ENCODE results near the gene ERV3-1.
"Not testable (repeated sequence)": the region's sequence is repeated elsewhere in the genome, so short reads cannot be mapped to it uniquely, and the experiment has no call there.

Gene ERV3-1

GRCh38 chr7:65035469-65035868, 29.0 kb upstream of the ERV3-1 start:
- H3K27ac ChIP-seq (ENCODE audit: low read length), result not testable (repeated sequence)

GRCh38 chr7:65034120-65034782, 27.8 kb upstream of the ERV3-1 start:
- not testable (repeated sequence) for H3K4me3 ChIP-seq (ENCODE audit: low read length in 2 of 2); H3K27ac ChIP-seq (ENCODE audit: low read length); H3K9me3 ChIP-seq (ENCODE audit: control insufficient read depth in 2 of 2, low read length in 2 of 2); H3K4me1 ChIP-seq (ENCODE audit: control insufficient read depth, insufficient read depth, low read length); H3K9ac ChIP-seq (ENCODE audit: low read length in 2 of 2); H3K36me3 ChIP-seq (ENCODE audit: control insufficient read depth in 2 of 2, insufficient read depth in 2 of 2, low read length in 2 of 2); H3K27me3 ChIP-seq (ENCODE audit: control insufficient read depth in 1 of 2, insufficient read depth in 2 of 2, low read length in 2 of 2)

More at GRCh38 chr7:65035469-65035868, 29.0 kb upstream of the ERV3-1 start:
- not testable (repeated sequence) for H3K36me3 ChIP-seq (ENCODE audit: control insufficient read depth in 2 of 2, insufficient read depth in 2 of 2, low read length in 2 of 2); H3K9ac ChIP-seq (ENCODE audit: low read length in 2 of 2); H3K27me3 ChIP-seq (ENCODE audit: control insufficient read depth in 1 of 2, insufficient read depth in 2 of 2, low read length in 2 of 2); H3K4me3 ChIP-seq (ENCODE audit: low read length in 2 of 2); H3K4me1 ChIP-seq (ENCODE audit: control insufficient read depth, insufficient read depth, low read length); H3K9me3 ChIP-seq (ENCODE audit: control insufficient read depth in 2 of 2, low read length in 2 of 2)

GRCh38 chr7:65033391-65033790, 26.9 kb upstream of the ERV3-1 start:
- H3K4me1 ChIP-seq (ENCODE audit: control insufficient read depth, insufficient read depth, low read length); H3K9me3 ChIP-seq (ENCODE audit: control insufficient read depth in 2 of 2, low read length in 2 of 2); H3K4me3 ChIP-seq (ENCODE audit: low read length in 2 of 2); H3K9ac ChIP-seq (ENCODE audit: low read length in 2 of 2); H3K27ac ChIP-seq (ENCODE audit: low read length); H3K36me3 ChIP-seq (ENCODE audit: control insufficient read depth in 2 of 2, insufficient read depth in 2 of 2, low read length in 2 of 2); H3K27me3 ChIP-seq (ENCODE audit: control insufficient read depth in 1 of 2, insufficient read depth in 2 of 2, low read length in 2 of 2): not testable (repeated sequence)

- not testable (repeated sequence) for H3K4me3 ChIP-seq (ENCODE audit: low read length in 2 of 2); H3K36me3 ChIP-seq (ENCODE audit: control insufficient read depth in 2 of 2, insufficient read depth in 2 of 2, low read length in 2 of 2); H3K27me3 ChIP-seq (ENCODE audit: control insufficient read depth in 1 of 2, insufficient read depth in 2 of 2, low read length in 2 of 2)
Measured at GRCh38 chr7:65025023-65025422, 18.5 kb upstream of the ERV3-1 start.

GRCh38 chr7:65020978-65021377, 14.5 kb upstream of the ERV3-1 start:
- not testable (repeated sequence) for H3K9ac ChIP-seq (ENCODE audit: low read length in 2 of 2); H3K4me3 ChIP-seq (ENCODE audit: low read length in 2 of 2); H3K27ac ChIP-seq (ENCODE audit: low read length); H3K9me3 ChIP-seq (ENCODE audit: control insufficient read depth in 2 of 2, low read length in 2 of 2); H3K4me1 ChIP-seq (ENCODE audit: control insufficient read depth, insufficient read depth, low read length); H3K27me3 ChIP-seq (ENCODE audit: control insufficient read depth in 1 of 2, insufficient read depth in 2 of 2, low read length in 2 of 2); H3K36me3 ChIP-seq (ENCODE audit: control insufficient read depth in 2 of 2, insufficient read depth in 2 of 2, low read length in 2 of 2)

More at GRCh38 chr7:65025023-65025422, 18.5 kb upstream of the ERV3-1 start:
- H3K9me3 ChIP-seq (ENCODE audit: control insufficient read depth in 2 of 2, low read length in 2 of 2); H3K4me1 ChIP-seq (ENCODE audit: control insufficient read depth, insufficient read depth, low read length); H3K27ac ChIP-seq (ENCODE audit: low read length); H3K9ac ChIP-seq (ENCODE audit: low read length in 2 of 2): not testable (repeated sequence)

- peaks cover 11% of the 10 kb centered on the region for H3K4me1 ChIP-seq (ENCODE audit: control insufficient read depth, insufficient read depth, low read length)
- not testable (repeated sequence) for H3K9ac ChIP-seq (ENCODE audit: low read length in 2 of 2); H3K27me3 ChIP-seq (ENCODE audit: control insufficient read depth in 1 of 2, insufficient read depth in 2 of 2, low read length in 2 of 2); H3K27ac ChIP-seq (ENCODE audit: low read length); H3K36me3 ChIP-seq (ENCODE audit: control insufficient read depth in 2 of 2, insufficient read depth in 2 of 2, low read length in 2 of 2); H3K4me3 ChIP-seq (ENCODE audit: low read length in 2 of 2); H3K9me3 ChIP-seq (ENCODE audit: control insufficient read depth in 2 of 2, low read length in 2 of 2)
Measured at GRCh38 chr7:65009881-65010280, 3.4 kb upstream of the ERV3-1 start.

GRCh38 chr7:65009394-65009793, 2.9 kb upstream of the ERV3-1 start:
- H3K27ac ChIP-seq (ENCODE audit: low read length); H3K9ac ChIP-seq (ENCODE audit: low read length in 2 of 2); H3K4me3 ChIP-seq (ENCODE audit: low read length in 2 of 2); H3K36me3 ChIP-seq (ENCODE audit: control insufficient read depth in 2 of 2, insufficient read depth in 2 of 2, low read length in 2 of 2); H3K27me3 ChIP-seq (ENCODE audit: control insufficient read depth in 1 of 2, insufficient read depth in 2 of 2, low read length in 2 of 2); H3K9me3 ChIP-seq (ENCODE audit: control insufficient read depth in 2 of 2, low read length in 2 of 2): not testable (repeated sequence)
- H3K4me1 ChIP-seq (ENCODE audit: control insufficient read depth, insufficient read depth, low read length), result peaks cover 16% of the 10 kb centered on the region

- peak overlapping the region; percentile 91 for H3K4me3 ChIP-seq (ENCODE audit: low read length in 2 of 2)
- H3K36me3 ChIP-seq (ENCODE audit: control insufficient read depth in 2 of 2, insufficient read depth in 2 of 2, low read length in 2 of 2); H3K9me3 ChIP-seq (ENCODE audit: control insufficient read depth in 2 of 2, low read length in 2 of 2); H3K27me3 ChIP-seq (ENCODE audit: control insufficient read depth in 1 of 2, insufficient read depth in 2 of 2, low read length in 2 of 2): not testable (repeated sequence)
- H3K27ac ChIP-seq (ENCODE audit: low read length), result peak overlapping the region; percentile 70
- H3K9ac ChIP-seq (ENCODE audit: low read length in 2 of 2), result peak overlapping the region; percentile 13 to 80
- H3K4me1 ChIP-seq (ENCODE audit: control insufficient read depth, insufficient read depth, low read length), result peaks cover 17% of the 10 kb centered on the region
Measured at GRCh38 chr7:65007036-65007435, 549 bp upstream of the ERV3-1 start.

- Histone ChIP-seq H3K4me1 (ENCODE audit: control insufficient read depth, insufficient read depth, low read length) (peaks cover 17% of the 10 kb centered on the region), H3K36me3 (ENCODE audit: control insufficient read depth in 2 of 2, insufficient read depth in 2 of 2, low read length in 2 of 2) (peaks cover 0 to 4% of the 10 kb centered on the region in 2 donors), H3K27me3 (ENCODE audit: control insufficient read depth in 1 of 2, insufficient read depth in 2 of 2, low read length in 2 of 2) (no peaks in the 10 kb centered on the region), H3K9me3 (ENCODE audit: control insufficient read depth in 2 of 2, low read length in 2 of 2) (no peaks in the 10 kb centered on the region), H3K4me3 (ENCODE audit: low read length in 2 of 2) (no peak overlapping the region), H3K27ac (ENCODE audit: low read length) (no peak overlapping the region), H3K9ac (ENCODE audit: low read length in 2 of 2) (no peak overlapping the region)
Measured at GRCh38 chr7:65004575-65004974, 1.9 kb downstream of the ERV3-1 start.

- Histone ChIP-seq H3K9me3 (ENCODE audit: control insufficient read depth in 2 of 2, low read length in 2 of 2) (no peaks in the 10 kb centered on the region), H3K27me3 (ENCODE audit: control insufficient read depth in 1 of 2, insufficient read depth in 2 of 2, low read length in 2 of 2) (no peaks in the 10 kb centered on the region), H3K4me1 (ENCODE audit: control insufficient read depth, insufficient read depth, low read length) (peaks cover 17% of the 10 kb centered on the region), H3K9ac (ENCODE audit: low read length in 2 of 2) (no peak overlapping the region), H3K4me3 (ENCODE audit: low read length in 2 of 2) (no peak overlapping the region), H3K36me3 (ENCODE audit: control insufficient read depth in 2 of 2, insufficient read depth in 2 of 2, low read length in 2 of 2) (peaks cover 4 to 6% of the 10 kb centered on the region in 2 donors), H3K27ac (ENCODE audit: low read length) (no peak overlapping the region)
Measured at GRCh38 chr7:65002972-65003585, 3.4 kb downstream of the ERV3-1 start.

- Histone ChIP-seq H3K4me1 (ENCODE audit: control insufficient read depth, insufficient read depth, low read length) (peaks cover 12% of the 10 kb centered on the region), H3K27ac (ENCODE audit: low read length) (no peak overlapping the region), H3K27me3 (ENCODE audit: control insufficient read depth in 1 of 2, insufficient read depth in 2 of 2, low read length in 2 of 2) (no peaks in the 10 kb centered on the region), H3K9me3 (ENCODE audit: control insufficient read depth in 2 of 2, low read length in 2 of 2) (no peaks in the 10 kb centered on the region), H3K9ac (ENCODE audit: low read length in 2 of 2) (no peak overlapping the region), H3K36me3 (ENCODE audit: control insufficient read depth in 2 of 2, insufficient read depth in 2 of 2, low read length in 2 of 2) (peaks cover 4 to 6% of the 10 kb centered on the region in 2 donors), H3K4me3 (ENCODE audit: low read length in 2 of 2) (no peak overlapping the region)
Measured at GRCh38 chr7:65001291-65001814, 5.1 kb downstream of the ERV3-1 start.

Data from stomach smooth muscle (tissue), 2 donors.